Epithelial cell of esophagus (primary cell): Measurements from ENCODE around the gene CLDN19.
A peak's percentile ranks its signal among the peaks of the same experiment; 100 is the strongest.

Experiments used
- DNase-seq: peaks from one replicate; pipeline ENCODE4 v3.0.0; 2010; ENCODE audit warnings: low read depth
- H3K4me3 ChIP-seq: 2 replicates; pipeline ENCODE4 v1.5.1; 2011; ENCODE audit warnings: mild to moderate bottlenecking, low read length, control low read depth
- CTCF ChIP-seq: IDR thresholded peaks from 2 replicates; pipeline ENCODE4 v1.5.1; 2011; ENCODE audit warnings: low read depth, mild to moderate bottlenecking, low read length, control low read depth, inconsistent platforms; ENCODE audit not compliant: insufficient read depth; ENCODE audit errors: missing control alignments

The CLDN19 gene

DNA sequence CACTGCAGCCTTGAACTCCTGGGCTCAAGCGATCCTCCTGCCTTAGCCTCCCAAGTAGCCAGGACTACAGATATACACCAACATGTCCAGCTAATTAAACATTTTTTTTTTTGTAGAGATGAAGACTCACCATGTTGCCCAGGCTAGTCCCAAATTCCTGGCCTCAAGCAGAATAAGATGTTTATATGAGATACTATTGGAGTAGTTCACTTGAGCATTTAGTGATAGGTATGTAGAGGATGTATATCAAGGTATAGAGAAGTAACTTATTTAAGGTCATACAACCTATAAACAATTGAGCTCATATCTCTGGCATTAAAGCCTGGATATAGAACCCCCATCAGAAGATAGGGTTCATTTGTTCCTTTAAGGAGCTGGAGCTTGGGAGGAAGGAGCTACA is 40.1 kb upstream of the CLDN19 start:
- H3K4me3 ChIP-seq: no peak overlapping the region
- no peak for DNase-seq
- TF ChIP-seq CTCF: no peak

- DNase-seq: no peak
- no peak overlapping the region for H3K4me3 ChIP-seq
- TF ChIP-seq CTCF: no peak
Measured at GRCh38 chr1:42779725-42780124, 39.7 kb upstream of the CLDN19 start.

- DNase-seq: peak; percentile 59
- TF ChIP-seq CTCF: peak; percentile 83
- no peak overlapping the region for H3K4me3 ChIP-seq
Measured at GRCh38 chr1:42777852-42778251, 37.8 kb upstream of the CLDN19 start.

DNA sequence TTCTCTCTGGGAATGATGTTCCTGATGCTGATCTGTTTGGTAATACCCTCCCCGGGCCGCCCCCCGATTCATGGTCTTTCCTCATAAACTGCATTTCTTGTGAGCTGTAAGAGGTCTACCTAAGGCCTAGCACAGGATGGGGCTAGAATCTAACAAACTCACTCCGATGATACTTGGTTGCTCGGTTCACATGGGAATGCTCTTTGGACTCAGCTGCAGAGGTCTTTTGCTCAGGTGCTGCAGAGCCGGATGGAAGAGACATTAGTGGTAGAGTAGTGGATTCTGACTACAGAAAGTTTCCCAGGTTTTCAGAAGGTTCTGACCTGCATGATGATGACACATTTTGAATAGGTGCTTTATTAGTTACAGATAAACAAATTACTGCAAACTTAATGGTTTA is 36.5 kb upstream of the CLDN19 start:
- DNase-seq: no peak
- TF ChIP-seq CTCF: no peak
- H3K4me3 ChIP-seq: no peak overlapping the region

DNA sequence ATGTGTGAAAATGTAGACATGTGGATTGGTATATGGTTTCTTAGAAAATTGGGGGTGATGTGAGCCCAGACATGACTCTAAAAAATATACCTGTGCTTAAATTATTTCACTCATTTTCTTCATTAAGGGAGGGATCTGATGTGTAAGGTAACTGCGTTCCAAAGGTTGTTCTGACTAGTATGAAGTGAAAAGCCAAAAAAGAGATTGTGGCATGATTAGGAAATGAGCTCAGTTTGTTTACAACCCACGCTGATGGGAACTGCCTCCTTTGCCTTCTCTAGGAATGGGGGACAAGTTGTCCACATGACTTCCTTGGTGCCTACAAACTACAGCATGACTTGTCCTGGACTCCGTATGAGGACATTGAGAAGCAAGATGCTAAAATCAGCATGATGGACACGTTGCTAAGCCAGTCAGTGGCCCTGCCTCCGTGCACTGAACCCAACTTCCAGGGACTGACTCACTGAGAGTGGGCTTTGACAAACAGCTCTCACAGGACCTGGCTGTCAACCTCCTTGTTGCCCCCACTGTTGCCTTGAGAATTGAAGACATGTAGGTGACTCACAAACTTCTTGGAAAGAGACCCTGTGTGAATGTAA is 35.0 kb upstream of the CLDN19 start:
- no peak for DNase-seq
- H3K4me3 ChIP-seq: no peak overlapping the region
- TF ChIP-seq CTCF: no peak

DNA sequence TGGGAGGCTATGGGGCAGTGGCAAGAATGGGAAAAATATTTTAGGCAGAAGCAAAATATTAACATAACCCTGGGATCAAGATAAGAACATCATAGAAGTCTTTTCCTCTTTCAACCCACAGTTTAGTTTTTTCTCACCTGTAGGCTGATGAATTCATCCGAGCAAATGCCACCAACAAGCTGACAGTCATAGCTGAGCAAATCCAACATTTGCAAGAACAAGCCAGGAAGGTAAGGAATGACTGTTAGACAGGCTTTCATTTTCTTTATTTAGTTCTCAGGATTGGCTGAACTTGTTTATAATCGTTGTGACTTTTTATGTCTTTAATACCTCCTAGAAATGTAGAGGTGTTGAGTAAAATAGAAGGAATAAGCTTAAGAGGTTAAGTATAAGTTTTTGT is 33.4 kb upstream of the CLDN19 start:
- no peak overlapping the region for H3K4me3 ChIP-seq
- DNase-seq: no peak
- TF ChIP-seq CTCF: no peak

DNA sequence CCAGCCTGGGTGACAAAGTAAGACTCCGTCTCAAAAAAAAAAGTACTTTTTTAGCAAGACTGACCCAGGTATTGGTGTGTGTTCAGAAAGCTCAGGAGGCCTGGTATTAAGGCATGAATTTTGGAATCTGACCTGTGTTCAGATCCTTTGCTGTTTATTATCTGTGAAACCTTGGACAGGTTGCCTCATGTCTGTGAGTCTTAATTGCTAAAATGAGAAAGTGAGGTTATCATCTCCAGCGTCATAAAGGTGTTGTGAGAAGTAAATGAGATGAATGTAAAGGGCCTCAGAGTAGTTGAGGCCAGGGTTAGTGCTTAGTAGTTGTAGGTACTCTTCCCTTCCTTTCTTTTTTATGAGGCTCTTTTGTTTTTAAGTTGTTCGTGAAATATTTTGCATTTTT is 29.8 kb upstream of the CLDN19 start:
- DNase-seq: no peak
- no peak for TF ChIP-seq CTCF
- no peak overlapping the region for H3K4me3 ChIP-seq
